Fibroblast of lung (primary cell): Measurements from ENCODE around the gene PPP1R11. TPM values are rescaled to one million over a fixed set of nuclear protein-coding genes. Genes with fewer than 3 reads are reported as not detected.

ENCODE experiments used
- DNase-seq, 2 donors: peaks; one replicate each; pipeline versions ENCODE4 v3.0.0 to v3.0.0-alpha.2; 2010; ENCODE audit warnings: low read depth in 2 of 2
- H2AFZ ChIP-seq: 2 replicates; pipeline ENCODE4 v1.5.1; 2012; ENCODE audit warnings: low read length, control low read depth, inconsistent platforms
- H3K27ac ChIP-seq: 2 replicates; pipeline ENCODE4 v1.5.1; 2011; ENCODE audit warnings: low read length, control low read depth; ENCODE audit not compliant: insufficient read depth
- H3K27me3 ChIP-seq: 2 replicates; pipeline ENCODE4 v1.5.1; 2011; ENCODE audit warnings: mild to moderate bottlenecking, low read length; ENCODE audit not compliant: control insufficient read depth, insufficient read depth
- H3K36me3 ChIP-seq: 2 replicates; pipeline ENCODE4 v1.5.1; 2011; ENCODE audit warnings: low read length; ENCODE audit not compliant: control insufficient read depth, insufficient read depth
- H3K4me1 ChIP-seq: 2 replicates; pipeline ENCODE4 v1.5.1; 2011; ENCODE audit warnings: low read length; ENCODE audit not compliant: control insufficient read depth, insufficient read depth; ENCODE audit errors: extremely low read depth
- H3K4me2 ChIP-seq: 2 replicates; pipeline ENCODE4 v1.5.1; 2011; ENCODE audit warnings: low read length, control low read depth; ENCODE audit not compliant: insufficient read depth; ENCODE audit errors: extremely low read depth
- H3K4me3 ChIP-seq, 4 experiments: fragments of 200-600 bp in 1 of 4; sonication (generic) in 1 of 4; replicated peaks in 1 of 4; 2 replicates each; pipeline ENCODE4 v1.5.1; 2011 to 2016; ENCODE audit warnings: low read length in 4 of 4, low read depth in 3 of 4, mild to moderate bottlenecking in 3 of 4, control low read depth in 2 of 4, inconsistent platforms in 1 of 4, mixed read lengths in 1 of 4; ENCODE audit not compliant: insufficient read depth in 1 of 4; ENCODE audit errors: control extremely low read depth in 1 of 4
- H3K79me2 ChIP-seq: 2 replicates; pipeline ENCODE4 v1.5.1; 2012; ENCODE audit warnings: mild to moderate bottlenecking, low read length, inconsistent platforms; ENCODE audit not compliant: control insufficient read depth, insufficient read depth
- H3K9ac ChIP-seq: 2 replicates; pipeline ENCODE4 v1.5.1; 2011; ENCODE audit warnings: mild to moderate bottlenecking, low read length, control low read depth; ENCODE audit not compliant: insufficient read depth
- H3K9me3 ChIP-seq: 2 replicates; pipeline ENCODE4 v1.5.1; 2012; ENCODE audit warnings: low read depth, low read length; ENCODE audit not compliant: control insufficient read depth, insufficient read depth
- H4K20me1 ChIP-seq: 2 replicates; pipeline ENCODE4 v1.5.1; 2011; ENCODE audit warnings: low read length; ENCODE audit not compliant: control insufficient read depth, insufficient read depth; ENCODE audit errors: extremely low read depth
- EZH2 ChIP-seq: IDR thresholded peaks from 2 replicates; pipeline ENCODE4 v1.5.1; 2012; ENCODE audit warnings: low read length, control low read depth, mild to moderate bottlenecking; ENCODE audit errors: missing control alignments
- polyA plus RNA-seq, 2 donors: library from polyadenylated mRNA; depleted of rRNA in 1 of 2; stranded (reverse) in 1 of 2; unstranded in 1 of 2; fragments of >200 nt; gene quantifications; 2 replicates each; pipeline ENCODE4 v1.2.1, GENCODE V29; 2011 to 2012; ENCODE audit warnings: missing spikeins in 1 of 2
- total RNA-seq: library from RNA; depleted of rRNA; stranded (reverse); fragments of >200 nt; gene quantifications from 2 replicates; pipeline ENCODE4 v1.2.1, GENCODE V29; 2014
- TF ChIP-seq, protein P1 (sequence below), 2 donors: IDR thresholded peaks in 1 of 2; conservative IDR thresholded peaks in 1 of 2; 1 replicate in 1 of 2; 2 replicates in 1 of 2; pipeline ENCODE4 v1.5.1; 2011 to 2012; ENCODE audit warnings: low read length in 2 of 2, control low read depth in 1 of 2, inconsistent platforms in 1 of 2, low read depth in 1 of 2, mild to moderate bottlenecking in 1 of 2

The PPP1R11 gene
- total and polyA plus RNA-seq, 2 donors (not counting 1 experiment from before 2014, with no cell fraction given), result 16.8 to 53.6 TPM

DNA sequence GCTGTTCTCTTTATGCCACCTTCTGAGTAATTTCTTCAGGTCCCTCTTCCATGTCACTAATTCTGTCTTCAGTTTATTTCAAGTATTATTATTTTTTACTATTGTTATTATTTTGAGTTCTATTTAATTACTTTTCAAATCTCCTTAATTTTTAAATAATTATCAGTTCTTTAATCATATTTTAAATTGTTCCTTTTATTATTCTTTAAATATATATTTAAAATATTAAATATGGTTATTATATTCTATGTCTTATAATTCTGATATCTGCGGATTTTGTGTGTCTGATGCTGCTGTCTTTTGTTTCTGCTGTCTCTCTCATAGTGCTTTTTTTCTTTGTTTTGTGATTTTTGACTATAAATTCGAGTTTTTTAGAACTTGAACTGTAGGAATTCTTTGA, 3.7 kb upstream of the PPP1R11 start:
- H2AFZ ChIP-seq, result no peak overlapping the region
- H3K36me3 ChIP-seq, result no peaks in the 10 kb centered on the region
- DNase-seq, result no peak
- H3K27me3 ChIP-seq, result no peaks in the 10 kb centered on the region
- no peak for TF ChIP-seq EZH2
- TF ChIP-seq, protein P1, sequence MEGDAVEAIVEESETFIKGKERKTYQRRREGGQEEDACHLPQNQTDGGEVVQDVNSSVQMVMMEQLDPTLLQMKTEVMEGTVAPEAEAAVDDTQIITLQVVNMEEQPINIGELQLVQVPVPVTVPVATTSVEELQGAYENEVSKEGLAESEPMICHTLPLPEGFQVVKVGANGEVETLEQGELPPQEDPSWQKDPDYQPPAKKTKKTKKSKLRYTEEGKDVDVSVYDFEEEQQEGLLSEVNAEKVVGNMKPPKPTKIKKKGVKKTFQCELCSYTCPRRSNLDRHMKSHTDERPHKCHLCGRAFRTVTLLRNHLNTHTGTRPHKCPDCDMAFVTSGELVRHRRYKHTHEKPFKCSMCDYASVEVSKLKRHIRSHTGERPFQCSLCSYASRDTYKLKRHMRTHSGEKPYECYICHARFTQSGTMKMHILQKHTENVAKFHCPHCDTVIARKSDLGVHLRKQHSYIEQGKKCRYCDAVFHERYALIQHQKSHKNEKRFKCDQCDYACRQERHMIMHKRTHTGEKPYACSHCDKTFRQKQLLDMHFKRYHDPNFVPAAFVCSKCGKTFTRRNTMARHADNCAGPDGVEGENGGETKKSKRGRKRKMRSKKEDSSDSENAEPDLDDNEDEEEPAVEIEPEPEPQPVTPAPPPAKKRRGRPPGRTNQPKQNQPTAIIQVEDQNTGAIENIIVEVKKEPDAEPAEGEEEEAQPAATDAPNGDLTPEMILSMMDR (conservative IDR thresholded peaks at IDR 0.05 in 1 of 2, IDR thresholded peaks at IDR 0.05 in 1 of 2; ENCODE audit: low read depth in 1 of 2, low read length in 2 of 2), result no peak
- H3K27ac ChIP-seq, result no peak overlapping the region
- no peaks in the 10 kb centered on the region for H3K9me3 ChIP-seq
- no peak overlapping the region for H3K9ac ChIP-seq
- H4K20me1 ChIP-seq, result no peaks in the 10 kb centered on the region
- peaks cover 33% of the 10 kb centered on the region for H3K79me2 ChIP-seq
- peaks cover 13% of the 10 kb centered on the region for H3K4me1 ChIP-seq
- no peak overlapping the region for H3K4me2 ChIP-seq
- no peak overlapping the region for H3K4me3 ChIP-seq

DNA sequence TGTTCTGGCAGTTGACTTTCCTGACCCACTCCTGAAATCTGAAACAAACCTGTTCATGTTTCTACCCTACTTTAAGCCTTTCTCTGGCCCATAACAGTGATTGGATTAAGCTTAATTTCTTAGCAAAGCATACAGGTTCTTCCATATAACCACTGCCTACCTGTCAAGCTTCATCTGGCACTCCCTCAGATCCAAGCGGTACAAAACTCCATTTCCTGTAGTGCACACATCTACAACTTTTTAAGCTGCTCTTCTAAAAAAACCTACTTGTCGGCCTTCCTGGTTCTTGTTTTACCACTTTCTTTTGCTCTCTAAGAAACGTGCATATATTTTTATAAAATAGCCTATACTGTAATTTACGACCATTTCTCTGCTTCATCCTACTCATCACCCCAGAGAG, 916 bp upstream of the PPP1R11 start:
- no peak for TF ChIP-seq EZH2
- TF ChIP-seq, protein P1 (conservative IDR thresholded peaks at IDR 0.05 in 1 of 2, IDR thresholded peaks at IDR 0.05 in 1 of 2; ENCODE audit: low read depth in 1 of 2, low read length in 2 of 2), result no peak
- Histone ChIP-seq H3K4me1 (peaks cover 8% of the 10 kb centered on the region), H4K20me1 (no peaks in the 10 kb centered on the region), H3K79me2 (peaks cover 28% of the 10 kb centered on the region), H3K27ac (peak overlapping the region; percentile 99), H3K9ac (no peak overlapping the region), H3K9me3 (no peaks in the 10 kb centered on the region), H3K4me3 (peak overlapping the region; percentile 17 to 88 (median 43)), H3K27me3 (peaks cover 2% of the 10 kb centered on the region), H3K4me2 (peak overlapping the region; percentile 55), H2AFZ (peak overlapping the region; percentile 52), H3K36me3 (no peaks in the 10 kb centered on the region)
- DNase-seq, result no peak

DNA sequence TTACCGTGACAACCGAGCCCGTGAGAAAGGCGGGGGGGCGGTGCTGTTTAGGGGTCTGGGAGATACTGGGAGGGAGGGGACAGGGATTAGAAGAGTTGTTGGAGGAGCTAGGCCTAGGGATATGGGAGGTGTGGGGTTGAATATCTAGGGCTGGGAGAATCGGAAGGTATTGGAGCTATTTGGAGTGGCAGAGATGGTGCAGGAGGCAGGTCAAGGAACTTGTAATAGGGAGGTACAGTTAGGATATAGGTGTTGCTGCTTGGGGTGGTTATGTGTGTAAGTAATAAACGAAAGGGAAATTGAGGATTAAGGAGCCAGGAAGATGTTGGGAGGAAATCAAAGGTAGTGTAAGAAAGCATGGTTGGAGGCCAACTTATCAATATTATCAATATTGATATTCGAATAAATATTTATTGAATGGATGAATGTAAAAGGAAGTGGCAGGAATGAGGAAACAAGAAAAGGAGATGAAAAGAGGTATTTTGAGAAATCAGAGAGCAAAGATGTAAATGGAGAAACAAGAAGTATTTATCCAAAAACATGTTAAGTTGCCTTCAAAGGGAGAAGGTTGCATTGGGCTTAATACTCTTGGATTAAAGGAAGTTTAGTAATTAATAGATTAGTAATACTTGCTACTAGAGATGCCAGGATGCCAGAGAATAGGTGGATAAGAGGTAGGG, 602 bp downstream of the PPP1R11 start:
- Histone ChIP-seq H4K20me1 (no peaks in the 10 kb centered on the region), H3K27ac (peak overlapping the region; percentile 99), H3K4me3 (peak overlapping the region; percentile 59 to 95 (median 90)), H3K27me3 (peaks cover 15% of the 10 kb centered on the region), H3K4me2 (peak overlapping the region; percentile 98), H3K9me3 (no peaks in the 10 kb centered on the region), H3K36me3 (no peaks in the 10 kb centered on the region), H3K4me1 (peaks cover 5% of the 10 kb centered on the region), H3K79me2 (peaks cover 19% of the 10 kb centered on the region), H3K9ac (peak overlapping the region; percentile 90), H2AFZ (peak overlapping the region; percentile 90)
- no peak for DNase-seq
- no peak for TF ChIP-seq EZH2
- TF ChIP-seq, protein P1 (conservative IDR thresholded peaks at IDR 0.05 in 1 of 2, IDR thresholded peaks at IDR 0.05 in 1 of 2; ENCODE audit: low read depth in 1 of 2, low read length in 2 of 2), result no peak
